ENCODE data around the gene REEP3.

GRCh38 chr10:63629363-63630084, 108.3 kb downstream of the REEP3 start:
- TF ChIP-seq CTCF (IDR thresholded peaks at IDR 0.05) (peak; percentile 68 to 88 (median 80)), EP300 (IDR thresholded peaks at IDR 0.05) (peak in 1 of 2 donors; percentile 91), POLR2A (IDR thresholded peaks at IDR 0.05) (no peak)
